Measurements from ENCODE around the gene CERS6. TPM values are rescaled to one million over a fixed set of nuclear protein-coding genes. Genes with fewer than 3 reads are reported as not detected.

Gene CERS6
- total and polyA plus RNA-seq, 10 of the 15 experiments (the other 5 are each of a cell fraction or from before 2014, with no cell fraction given): 1.3 to 20.4 (median 14.1) TPM

GRCh38 chr2:168443818-168444217 is 12.3 kb upstream of the CERS6 start:
- ChIA-PET RAD21 (ENCODE audit: unreplicated experiment) (no interaction called here), SMC1A (ENCODE audit: uncharacterized antibody, unreplicated experiment) (no interaction called here), POLR2A (no interaction called here), CTCF (interaction anchor here (1.4 kb wide), 1 partner anchor 243 kb away, joined by 5 read pairs; no protein-coding TSS in a partner anchor)
- Histone ChIP-seq H2AFZ (ENCODE audit: control insufficient read depth, low read depth, low read length) (no peak overlapping the region), H4K20me1 (ENCODE audit: control insufficient read depth, insufficient read depth) (no peaks in the 10 kb centered on the region), H3K27ac (ENCODE audit: control insufficient read depth, insufficient read depth) (no peak overlapping the region), H3K4me3 (no peak overlapping the region), H3K27me3 (replicated peaks in 1 of 2; ENCODE audit: control insufficient read depth in 2 of 2, insufficient read depth in 2 of 2, low read length in 1 of 2) (no peaks in the 10 kb centered on the region), H3K36me3 (ENCODE audit: control insufficient read depth in 2 of 2, insufficient read depth in 2 of 2, low read length in 1 of 2) (no peaks in the 10 kb centered on the region), H3K79me2 (ENCODE audit: control insufficient read depth, insufficient read depth, low read length) (no peaks in the 10 kb centered on the region), H3K4me2 (ENCODE audit: control insufficient read depth, insufficient read depth) (no peak overlapping the region), H3K9me3 (replicated peaks; ENCODE audit: control insufficient read depth, insufficient read depth, low read length) (peaks cover 2% of the 10 kb centered on the region), H3K9ac (ENCODE audit: control insufficient read depth, insufficient read depth, low read length) (no peak overlapping the region), H3K4me1 (ENCODE audit: control insufficient read depth, insufficient read depth, low read length) (no peaks in the 10 kb centered on the region)
- no TSS peak for BruUV-seq (replicated peaks)
- no peak for TF ChIP-seq BCL3 (IDR thresholded peaks at IDR 0.05; ENCODE audit: borderline replicate concordance, insufficient read depth, low read depth, low read length, poor library complexity, severe bottlenecking)
- TF ChIP-seq NR2C1 (IDR thresholded peaks at IDR 0.05): no peak
- TF ChIP-seq NFIC (IDR thresholded peaks at IDR 0.05; ENCODE audit: low read depth, low read length): no peak
- TF ChIP-seq CTCF (IDR thresholded peaks at IDR 0.05 in 2 of 3, conservative IDR thresholded peaks at IDR 0.05 in 1 of 3; ENCODE audit: control insufficient read depth in 2 of 3, extremely low read depth in 1 of 3, insufficient read depth in 1 of 3, low read depth in 3 of 3, low read length in 3 of 3): no peak
- TF ChIP-seq BRCA1 (IDR thresholded peaks at IDR 0.05; ENCODE audit: low read depth, low read length): no peak
- no peak for TF ChIP-seq E2F4 (IDR thresholded peaks at IDR 0.05; ENCODE audit: low read depth, low read length)
- TF ChIP-seq TBL1XR1 (IDR thresholded peaks at IDR 0.05; ENCODE audit: low read depth, low read length): no peak
- no peak for TF ChIP-seq ZNF207 (IDR thresholded peaks at IDR 0.05; ENCODE audit: borderline replicate concordance)
- no peak for FAIRE-seq
- in situ Hi-C loops (cut with MboI): no loop called here
- no peak; the same call in 2 of the 3 replicates for ATAC-seq
- no peak for DNase-seq (ENCODE audit: low read depth, low spot score)
- intact Hi-C loops (cut with micrococcal nuclease; ENCODE audit: unreplicated experiment): no loop called here

Data from GM12878 (cell line).